ENCODE data around the gene CCP110. TPM values are rescaled to one million over a fixed set of nuclear protein-coding genes. Genes with fewer than 3 reads are reported as not detected.

CCP110 gene
- total RNA-seq, 4 donors from 2014 or later, result 12.4 to 21.5 (median 15.6) TPM

DNA sequence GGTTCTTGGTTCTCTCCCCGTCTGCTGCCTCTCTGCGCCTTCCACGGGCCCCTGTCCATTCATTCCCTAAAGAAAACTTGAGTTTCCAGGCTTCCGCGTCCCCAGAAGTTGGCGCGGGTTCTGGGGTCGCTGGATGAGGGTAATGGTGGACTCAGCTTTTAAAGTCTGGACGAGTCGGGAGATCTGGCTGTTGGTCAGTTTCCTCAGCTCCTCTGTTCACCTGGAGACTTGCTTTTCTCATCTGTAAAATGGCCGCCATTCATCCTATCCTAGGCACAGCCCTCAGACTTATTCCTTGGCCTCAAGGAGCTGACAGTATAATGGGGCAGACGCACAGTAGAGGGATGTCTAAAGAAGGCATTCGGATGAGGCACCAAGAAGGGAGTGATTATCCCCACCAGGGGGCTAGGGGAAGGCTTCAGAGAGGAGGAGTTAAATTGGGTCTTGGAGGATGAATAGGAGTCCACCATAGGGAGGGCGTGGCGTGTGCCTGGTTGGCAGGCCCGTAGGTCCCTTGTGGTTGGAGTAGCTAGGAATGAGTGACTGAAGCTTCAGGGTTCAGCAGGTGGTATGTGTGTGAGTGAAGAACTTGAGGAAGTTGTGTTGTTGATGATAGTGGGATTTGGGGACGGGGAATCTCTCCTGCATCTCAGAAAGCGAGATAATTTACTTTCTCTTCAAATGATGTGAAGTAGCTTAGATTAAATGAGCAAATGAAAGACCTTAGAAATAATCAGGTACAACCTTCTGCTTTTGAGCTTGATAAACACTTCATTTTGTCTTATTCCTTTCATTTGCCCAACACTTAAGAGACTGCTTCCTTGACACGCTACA, 32.4 kb downstream of the CCP110 start:
- H3K9me3 ChIP-seq, result no peaks in the 10 kb centered on the region
- no peak for TF ChIP-seq POLR2A (IDR thresholded peaks at IDR 0.05)
- TF ChIP-seq, protein P1, sequence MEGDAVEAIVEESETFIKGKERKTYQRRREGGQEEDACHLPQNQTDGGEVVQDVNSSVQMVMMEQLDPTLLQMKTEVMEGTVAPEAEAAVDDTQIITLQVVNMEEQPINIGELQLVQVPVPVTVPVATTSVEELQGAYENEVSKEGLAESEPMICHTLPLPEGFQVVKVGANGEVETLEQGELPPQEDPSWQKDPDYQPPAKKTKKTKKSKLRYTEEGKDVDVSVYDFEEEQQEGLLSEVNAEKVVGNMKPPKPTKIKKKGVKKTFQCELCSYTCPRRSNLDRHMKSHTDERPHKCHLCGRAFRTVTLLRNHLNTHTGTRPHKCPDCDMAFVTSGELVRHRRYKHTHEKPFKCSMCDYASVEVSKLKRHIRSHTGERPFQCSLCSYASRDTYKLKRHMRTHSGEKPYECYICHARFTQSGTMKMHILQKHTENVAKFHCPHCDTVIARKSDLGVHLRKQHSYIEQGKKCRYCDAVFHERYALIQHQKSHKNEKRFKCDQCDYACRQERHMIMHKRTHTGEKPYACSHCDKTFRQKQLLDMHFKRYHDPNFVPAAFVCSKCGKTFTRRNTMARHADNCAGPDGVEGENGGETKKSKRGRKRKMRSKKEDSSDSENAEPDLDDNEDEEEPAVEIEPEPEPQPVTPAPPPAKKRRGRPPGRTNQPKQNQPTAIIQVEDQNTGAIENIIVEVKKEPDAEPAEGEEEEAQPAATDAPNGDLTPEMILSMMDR (IDR thresholded peaks at IDR 0.05), result peak in 2 of 6 experiments; percentile 5 to 23
- peaks cover 0 to 10% (median 0%) of the 10 kb centered on the region in 3 donors for H3K36me3 ChIP-seq
- DNase-seq, result no peak
- no peaks in the 10 kb centered on the region for H3K27me3 ChIP-seq
- H3K4me1 ChIP-seq, result peaks cover 0 to 15% (median 0%) of the 10 kb centered on the region in 4 donors
- H3K4me3 ChIP-seq, result peak overlapping the region; percentile 57 to 71 (median 68)
- H3K27ac ChIP-seq, result peak overlapping the region; percentile 81 to 91 (median 89)

DNA sequence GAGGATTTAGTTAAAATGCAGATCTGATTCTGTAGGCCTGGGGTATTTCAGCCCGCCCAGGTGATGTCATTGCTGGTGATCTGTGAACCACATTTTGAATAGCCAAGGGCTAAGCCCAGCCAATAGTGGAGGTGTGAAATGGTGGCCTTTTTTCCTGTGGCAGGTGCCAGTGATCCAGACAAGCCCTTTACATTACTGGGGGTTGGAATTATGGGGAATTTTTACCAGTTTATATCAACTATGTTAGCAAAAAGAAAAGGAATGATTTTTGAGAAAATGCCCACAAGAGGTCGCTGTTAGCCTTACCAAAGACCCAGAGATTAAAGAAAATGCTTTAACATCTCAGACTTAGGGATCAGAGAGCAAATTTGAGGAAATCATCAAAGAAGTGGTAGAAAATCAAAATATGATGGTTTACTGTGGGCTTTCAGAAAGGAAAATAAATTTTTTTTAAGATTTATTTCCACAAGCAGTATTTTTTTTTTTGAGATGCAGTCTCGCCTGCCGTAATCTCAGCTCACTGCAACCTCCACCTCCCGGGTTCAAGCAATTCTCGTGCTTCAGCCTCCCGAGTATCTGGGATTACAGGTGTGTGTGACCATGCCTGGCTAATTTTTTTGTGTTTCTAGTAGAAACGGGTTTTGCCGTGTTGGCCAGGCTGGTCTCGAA, 35.6 kb downstream of the CCP110 start:
- H3K9me3 ChIP-seq, result peaks cover 0 to 3% (median 0%) of the 10 kb centered on the region in 4 donors
- peaks cover 0 to 15% (median 0%) of the 10 kb centered on the region in 4 donors for H3K4me1 ChIP-seq
- H3K27me3 ChIP-seq, result no peaks in the 10 kb centered on the region
- H3K27ac ChIP-seq, result no peak overlapping the region
- TF ChIP-seq, protein P1 (IDR thresholded peaks at IDR 0.05), result peak; percentile 35 to 78 (median 62)
- no peak for TF ChIP-seq POLR2A (IDR thresholded peaks at IDR 0.05)
- no peak overlapping the region for H3K4me3 ChIP-seq
- peak in 1 of 3 donors; percentile 61 for DNase-seq
- no peaks in the 10 kb centered on the region for H3K36me3 ChIP-seq

DNA sequence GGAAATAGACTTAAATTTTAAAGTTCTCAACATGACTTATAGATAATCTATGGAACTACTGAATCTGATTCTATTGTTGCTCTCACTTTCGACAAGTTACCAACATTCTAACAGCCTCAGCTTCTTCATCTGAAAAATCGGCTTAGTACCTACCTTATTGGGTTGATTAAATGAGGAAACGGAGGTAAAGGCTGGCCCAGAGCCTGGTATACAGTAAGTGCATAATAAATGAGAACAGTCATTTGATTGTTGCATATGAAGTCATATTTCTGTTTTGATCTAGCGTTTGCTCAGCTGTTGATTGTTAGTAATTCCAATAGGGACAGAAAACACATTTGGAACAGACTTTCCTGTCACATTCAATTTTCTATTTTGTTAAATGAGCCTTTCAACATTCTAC, 36.3 kb downstream of the CCP110 start:
- H3K4me1 ChIP-seq, result peaks cover 0 to 11% (median 0%) of the 10 kb centered on the region in 4 donors
- peaks cover 0 to 5% (median 0%) of the 10 kb centered on the region in 3 donors for H3K36me3 ChIP-seq
- H3K9me3 ChIP-seq, result peaks cover 0 to 3% (median 0%) of the 10 kb centered on the region in 4 donors
- no peak overlapping the region for H3K4me3 ChIP-seq
- DNase-seq, result no peak
- H3K27me3 ChIP-seq, result no peaks in the 10 kb centered on the region
- no peak overlapping the region for H3K27ac ChIP-seq
- TF ChIP-seq, protein P1 (IDR thresholded peaks at IDR 0.05), result no peak
- no peak for TF ChIP-seq POLR2A (IDR thresholded peaks at IDR 0.05)

DNA sequence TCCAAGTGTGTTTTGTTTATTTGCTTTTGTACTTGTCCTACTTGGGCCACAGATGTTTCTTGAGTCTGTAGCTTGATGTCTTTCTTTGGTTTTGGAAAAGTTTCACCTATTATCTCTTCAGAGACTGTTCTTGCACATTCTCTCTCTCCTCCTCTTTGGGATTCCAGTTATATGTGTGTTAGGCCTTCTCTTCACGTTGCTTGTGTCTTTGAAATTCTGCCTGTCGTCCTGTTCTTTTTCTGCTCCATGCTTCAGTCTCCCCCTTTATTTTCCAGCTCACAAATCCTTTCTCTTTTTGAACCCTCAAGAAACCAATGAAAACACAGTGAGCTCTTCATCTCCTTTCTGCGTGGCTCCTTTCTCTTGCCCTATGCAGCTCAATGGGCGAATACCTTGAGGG, 39.6 kb downstream of the CCP110 start:
- H3K36me3 ChIP-seq, result peaks cover 0 to 28% (median 0%) of the 10 kb centered on the region in 3 donors
- H3K4me1 ChIP-seq, result no peaks in the 10 kb centered on the region
- no peak overlapping the region for H3K4me3 ChIP-seq
- H3K27me3 ChIP-seq, result no peaks in the 10 kb centered on the region
- DNase-seq, result no peak
- H3K9me3 ChIP-seq, result peaks cover 0 to 3% (median 0%) of the 10 kb centered on the region in 4 donors
- H3K27ac ChIP-seq, result no peak overlapping the region
- no peak for TF ChIP-seq POLR2A (IDR thresholded peaks at IDR 0.05)
- TF ChIP-seq, protein P1 (IDR thresholded peaks at IDR 0.05), result no peak

DNA sequence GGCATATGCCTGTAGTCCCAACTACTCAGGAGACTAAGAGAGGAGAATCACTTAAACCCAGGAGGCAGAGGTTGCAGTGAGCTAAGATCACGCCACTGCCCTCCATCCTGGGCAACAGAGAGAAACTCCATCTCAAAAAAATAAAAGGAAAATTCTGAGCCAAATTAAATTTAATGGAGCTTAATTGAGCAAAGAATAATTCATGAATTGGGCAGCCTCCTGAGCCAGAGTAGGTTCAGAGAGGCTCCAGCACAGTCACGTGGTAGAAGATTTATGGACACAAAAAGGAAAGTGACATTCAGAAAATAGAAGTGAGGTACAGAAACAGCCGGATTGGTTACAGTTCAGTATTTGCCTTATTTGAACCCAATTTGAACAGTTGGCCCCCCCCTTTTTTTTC, 42.6 kb downstream of the CCP110 start:
- H3K4me3 ChIP-seq, result no peak overlapping the region
- TF ChIP-seq, protein P1 (IDR thresholded peaks at IDR 0.05), result no peak
- no peak for TF ChIP-seq POLR2A (IDR thresholded peaks at IDR 0.05)
- H3K27ac ChIP-seq, result no peak overlapping the region
- H3K27me3 ChIP-seq, result no peaks in the 10 kb centered on the region
- no peaks in the 10 kb centered on the region for H3K4me1 ChIP-seq
- no peak for DNase-seq
- H3K9me3 ChIP-seq, result peaks cover 0 to 3% (median 0%) of the 10 kb centered on the region in 4 donors
- H3K36me3 ChIP-seq, result peaks cover 0 to 55% (median 0%) of the 10 kb centered on the region in 3 donors

Measured in Peyer's patch (tissue), 4 donors.